Caco-2 (cell line): ENCODE data around the gene ZNF132. TPM values are rescaled to one million over a fixed set of nuclear protein-coding genes. Genes with fewer than 3 reads are reported as not detected.

ENCODE experiments used
- BruUV-seq: library from RNA; stranded (reverse); fragments of 400-500 nt; replicated peaks from 2 replicates; lab custom pipeline; 2021; lab: Mats Ljungman, UMichigan
- CTCF ChIA-PET: fragments of 300-600 bp; sonication (Branson Sonifier 250); formaldehyde crosslinking; loops from one replicate; lab custom pipeline; 2022; ENCODE audit warnings: antibody characterized with exemption; lab: Charles Lee
- POLR2A ChIA-PET: fragments of 300-600 bp; sonication (Branson Sonifier 250); formaldehyde crosslinking; loops from one replicate; lab custom pipeline; 2022; ENCODE audit warnings: antibody characterized with exemption; lab: Charles Lee
- DNase-seq, 2 experiments: peaks; one replicate each; pipeline versions ENCODE4 v3.0.0 to v3.0.0-alpha.2; 2020 to 2022
- H3K27me3 ChIP-seq: replicated peaks from 2 replicates; pipeline ENCODE4 v1.6.0; 2011; ENCODE audit warnings: low read length; ENCODE audit not compliant: control insufficient read depth, insufficient read depth
- H3K36me3 ChIP-seq: 2 replicates; pipeline ENCODE4 v1.5.1; 2011; ENCODE audit warnings: low read length; ENCODE audit not compliant: control insufficient read depth, insufficient read depth
- H3K4me1 ChIP-seq: fragments of 250-450 bp; sonication (Bioruptor Pico); 2 replicates; pipeline ENCODE4 v1.5.1; 2020; ENCODE audit warnings: mild to moderate bottlenecking
- H3K4me3 ChIP-seq: 2 replicates; pipeline ENCODE4 v1.5.1; 2011; ENCODE audit warnings: low read depth, mild to moderate bottlenecking, control low read depth, low read length
- H3K9me3 ChIP-seq: fragments of 250-450 bp; sonication (Bioruptor Pico); 2 replicates; pipeline ENCODE4 v1.5.1; 2020; ENCODE audit warnings: mild to moderate bottlenecking, moderate library complexity
- H3K27ac Mint-ChIP-seq: one replicate; pipeline ENCODE4 v1.8.0; 2022; ENCODE audit warnings: mixed read lengths; ENCODE audit not compliant: unreplicated experiment
- H3K27me3 Mint-ChIP-seq: one replicate; pipeline ENCODE4 v1.8.0; 2022; ENCODE audit warnings: mixed read lengths; ENCODE audit not compliant: insufficient read depth, unreplicated experiment
- H3K36me3 Mint-ChIP-seq: one replicate; pipeline ENCODE4 v1.8.0; 2022; ENCODE audit warnings: mild to moderate bottlenecking, mixed read lengths; ENCODE audit not compliant: insufficient read depth, unreplicated experiment
- H3K4me1 Mint-ChIP-seq: one replicate; pipeline ENCODE4 v1.8.0; 2022; ENCODE audit warnings: low read depth, mixed read lengths; ENCODE audit not compliant: unreplicated experiment
- H3K4me3 Mint-ChIP-seq: one replicate; pipeline ENCODE4 v1.8.0; 2022; ENCODE audit warnings: mild to moderate bottlenecking, moderate library complexity, mixed read lengths; ENCODE audit not compliant: unreplicated experiment
- H3K9me3 Mint-ChIP-seq: one replicate; pipeline ENCODE4 v1.8.0; 2022; ENCODE audit warnings: mixed read lengths; ENCODE audit not compliant: unreplicated experiment
- CTCF ChIP-seq, 2 experiments: fragments of 200-600 bp in 1 of 2; IDR thresholded peaks; 1 replicate in 1 of 2; 2 replicates in 1 of 2; pipeline versions ENCODE4 v1.5.1 to v1.8.0; 2011 to 2022; ENCODE audit warnings: antibody characterized with exemption in 1 of 2, control low read depth in 1 of 2, inconsistent platforms in 1 of 2, low read depth in 1 of 2, low read length in 1 of 2, mild to moderate bottlenecking in 1 of 2, moderate library complexity in 1 of 2; ENCODE audit not compliant: insufficient read depth in 1 of 2, severe bottlenecking in 1 of 2, unreplicated experiment in 1 of 2
- intact Hi-C: fragments of 100-400 bp; cut with micrococcal nuclease; formaldehyde crosslinking; loops from one replicate; pipeline ENCODE4 v1.10.0; 2022; ENCODE audit not compliant: unreplicated experiment
- total RNA-seq: library from RNA; stranded (reverse); gene quantifications from 2 replicates; pipeline ENCODE4 v1.2.3, GENCODE V29; 2022

Gene ZNF132
- total RNA-seq, 1 experiment from 2014 or later = not detected

GRCh38 chr19:58477130-58477529, 37.2 kb upstream of the ZNF132 start:
- intact Hi-C loops = no loop called here
- no peaks in the 10 kb centered on the region for H3K27me3 Mint-ChIP-seq
- Histone ChIP-seq H3K36me3 (peaks cover under 1% of the 10 kb centered on the region; the same call in 1 of the 2 replicates), H3K4me3 (peak overlapping the region; percentile 71), H3K27me3 (no peaks in the 10 kb centered on the region), H3K9me3 (no peaks in the 10 kb centered on the region), H3K4me1 (peaks cover 5% of the 10 kb centered on the region; the same call in 1 of the 2 replicates)
- peaks cover 40% of the 10 kb centered on the region for H3K36me3 Mint-ChIP-seq
- H3K4me3 Mint-ChIP-seq = peak overlapping the region; percentile 79
- peak overlapping the region; percentile 85 for H3K27ac Mint-ChIP-seq
- ChIA-PET POLR2A (interaction anchor here (0.5 to 0.9 kb wide), 2 partner anchors 16 to 199 kb away, joined by 3 read pairs; no protein-coding TSS in a partner anchor), CTCF (no interaction called here)
- no TSS peak for BruUV-seq
- DNase-seq = no peak
- no peaks in the 10 kb centered on the region for H3K4me1 Mint-ChIP-seq
- no peak for TF ChIP-seq CTCF (IDR thresholded peaks at IDR 0.05; ENCODE audit: insufficient read depth in 1 of 2, low read depth in 1 of 2, low read length in 1 of 2, severe bottlenecking in 1 of 2, unreplicated experiment in 1 of 2)
- H3K9me3 Mint-ChIP-seq = no peaks in the 10 kb centered on the region

- Mint-ChIP-seq H3K4me1 (no peaks in the 10 kb centered on the region), H3K36me3 (peaks cover 42% of the 10 kb centered on the region)
These were observed 36.6 kb upstream of the ZNF132 start for GRCh38 chr19:58476498-58477015.

More at GRCh38 chr19:58476498-58477015, 36.6 kb upstream of the ZNF132 start:
- Histone ChIP-seq H3K36me3 (peaks cover 1% of the 10 kb centered on the region; the same call in 1 of the 2 replicates), H3K27me3 (no peaks in the 10 kb centered on the region), H3K4me1 (peaks cover 5% of the 10 kb centered on the region; the same call in 1 of the 2 replicates), H3K9me3 (no peaks in the 10 kb centered on the region), H3K4me3 (peak overlapping the region; percentile 71)
- no peaks in the 10 kb centered on the region for H3K9me3 Mint-ChIP-seq
- no peak for TF ChIP-seq CTCF (IDR thresholded peaks at IDR 0.05; ENCODE audit: insufficient read depth in 1 of 2, low read depth in 1 of 2, low read length in 1 of 2, severe bottlenecking in 1 of 2, unreplicated experiment in 1 of 2)
- ChIA-PET CTCF (no interaction called here), POLR2A (interaction anchor here (0.9 kb wide), 1 partner anchor 198 kb away, joined by 3 read pairs; no protein-coding TSS in a partner anchor)
- H3K4me3 Mint-ChIP-seq = peak overlapping the region; percentile 79
- peak overlapping the region; percentile 85 for H3K27ac Mint-ChIP-seq
- no peaks in the 10 kb centered on the region for H3K27me3 Mint-ChIP-seq
- BruUV-seq = no TSS peak
- peak in 1 of 2 experiments; percentile 34 for DNase-seq
- intact Hi-C loops = no loop called here
